Omental fat pad (tissue), 4 donors: ENCODE measurements around the gene PDE3A. TPM values are rescaled to one million over a fixed set of nuclear protein-coding genes. Genes with fewer than 3 reads are reported as not detected.

ENCODE experiments used
- ATAC-seq: fragments of 150-250 bp; one replicate; pipeline ENCODE4 v1.9.1; 2016; ENCODE audit warnings: mild to moderate bottlenecking, moderate library complexity; ENCODE audit not compliant: low FRiP score
- DNase-seq: peaks from one replicate; pipeline ENCODE4 v3.0.0-alpha.2; 2019; ENCODE audit warnings: low spot score
- CTCF ChIP-seq, 3 donors: fragments of 450-650 bp; IDR thresholded peaks; one replicate each; pipeline ENCODE4 v1.5.1; 2016 to 2017; ENCODE audit warnings: antibody characterized with exemption in 3 of 3, mild to moderate bottlenecking in 3 of 3, moderate library complexity in 2 of 3
- total RNA-seq, 4 donors: library from RNA; depleted of rRNA; stranded (reverse); fragments of >200 nt; gene quantifications; one replicate each; pipeline ENCODE4 v1.1.0, GENCODE V29; 2016

The PDE3A gene
- total RNA-seq, 4 donors from 2014 or later: 10.9 to 18.6 (median 13.7) TPM

DNA sequence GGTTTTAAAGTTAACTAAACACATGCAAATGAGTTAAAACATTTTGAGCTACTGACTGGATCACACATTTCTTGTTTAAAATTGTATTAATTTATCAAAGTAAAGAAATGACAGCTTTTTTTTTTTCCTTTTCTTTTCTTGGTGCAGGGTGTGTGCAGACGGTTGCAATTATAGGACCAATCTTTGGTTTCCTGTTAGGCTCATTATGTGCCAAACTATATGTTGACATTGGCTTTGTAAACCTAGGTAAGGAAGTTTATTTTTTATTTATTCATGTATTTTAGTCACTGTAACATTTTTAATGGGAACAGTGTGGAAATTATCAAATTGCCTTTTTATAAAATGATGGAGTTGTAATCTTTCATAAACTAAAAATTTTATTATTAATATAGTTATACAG lies 348.6 kb downstream of the PDE3A start:
- no peak for ATAC-seq
- no peak for TF ChIP-seq CTCF (IDR thresholded peaks at IDR 0.05)
- no peak for DNase-seq

- ATAC-seq (no peak), DNase-seq (no peak)
- no peak for TF ChIP-seq CTCF (IDR thresholded peaks at IDR 0.05)
Measured at GRCh38 chr12:20718294-20718693, 350.0 kb downstream of the PDE3A start.

- no peak for ATAC-seq
- TF ChIP-seq CTCF (IDR thresholded peaks at IDR 0.05): no peak
- DNase-seq: no peak
Measured at GRCh38 chr12:20722142-20722541, 353.8 kb downstream of the PDE3A start.

DNA sequence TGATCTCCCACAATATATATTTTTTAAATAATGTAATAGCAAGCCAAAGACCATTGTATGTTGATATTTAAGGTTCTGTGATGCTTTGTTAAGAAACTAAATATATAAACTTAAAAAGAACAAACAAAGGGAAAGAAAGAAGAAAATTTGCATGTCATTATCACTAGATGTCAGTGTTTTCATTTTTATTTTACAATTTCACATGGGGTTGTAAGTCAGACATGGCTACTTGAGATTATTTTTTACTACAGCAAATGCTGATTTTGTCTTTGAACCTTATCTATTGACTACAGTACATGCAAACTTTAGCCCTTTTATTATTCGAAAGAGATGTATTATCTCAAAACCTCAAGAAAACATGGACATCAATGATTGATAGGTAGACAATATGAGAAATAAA lies 362.9 kb downstream of the PDE3A start:
- no peak for ATAC-seq

More for the DNA sequence above, 362.9 kb downstream of the PDE3A start:
- DNase-seq: no peak
- TF ChIP-seq CTCF (IDR thresholded peaks at IDR 0.05): no peak
